Astrocyte (in vitro differentiated cells and primary cell): Measurements from ENCODE around the gene P2RX5.

Source experiments
- EZH2 ChIP-seq: IDR thresholded peaks from 2 replicates; pipeline ENCODE4 v1.6.1; 2012; ENCODE audit warnings: mild to moderate bottlenecking, low read length, inconsistent platforms; ENCODE audit not compliant: insufficient read depth
- TF ChIP-seq, protein P1 (sequence below): IDR thresholded peaks from 2 replicates; pipeline ENCODE4 v1.5.1; 2011; ENCODE audit warnings: low read depth, mild to moderate bottlenecking, inconsistent platforms, low read length, moderate library complexity; ENCODE audit not compliant: insufficient read depth

DNA sequence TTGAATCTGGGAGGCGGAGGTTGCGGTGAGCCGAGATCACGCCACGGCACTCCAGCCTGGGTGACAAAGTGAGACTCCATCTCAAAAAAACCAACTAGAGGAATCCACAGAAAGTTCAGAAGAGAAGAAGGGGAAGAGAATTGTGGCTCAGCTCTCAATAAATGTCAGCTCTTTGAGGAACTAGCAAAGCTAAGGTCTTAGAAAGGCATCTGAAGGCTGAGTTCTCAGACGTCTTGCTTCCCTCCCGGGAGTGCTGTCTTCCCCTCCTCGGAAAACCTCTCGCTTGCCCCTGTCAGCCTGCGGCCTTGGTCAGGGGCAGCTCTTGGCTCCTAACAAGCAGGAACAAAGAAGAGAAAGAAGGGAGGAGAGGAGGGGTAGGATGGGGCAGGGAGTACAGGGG lies 65.2 kb downstream of the P2RX5 start:
- TF ChIP-seq, protein P1, sequence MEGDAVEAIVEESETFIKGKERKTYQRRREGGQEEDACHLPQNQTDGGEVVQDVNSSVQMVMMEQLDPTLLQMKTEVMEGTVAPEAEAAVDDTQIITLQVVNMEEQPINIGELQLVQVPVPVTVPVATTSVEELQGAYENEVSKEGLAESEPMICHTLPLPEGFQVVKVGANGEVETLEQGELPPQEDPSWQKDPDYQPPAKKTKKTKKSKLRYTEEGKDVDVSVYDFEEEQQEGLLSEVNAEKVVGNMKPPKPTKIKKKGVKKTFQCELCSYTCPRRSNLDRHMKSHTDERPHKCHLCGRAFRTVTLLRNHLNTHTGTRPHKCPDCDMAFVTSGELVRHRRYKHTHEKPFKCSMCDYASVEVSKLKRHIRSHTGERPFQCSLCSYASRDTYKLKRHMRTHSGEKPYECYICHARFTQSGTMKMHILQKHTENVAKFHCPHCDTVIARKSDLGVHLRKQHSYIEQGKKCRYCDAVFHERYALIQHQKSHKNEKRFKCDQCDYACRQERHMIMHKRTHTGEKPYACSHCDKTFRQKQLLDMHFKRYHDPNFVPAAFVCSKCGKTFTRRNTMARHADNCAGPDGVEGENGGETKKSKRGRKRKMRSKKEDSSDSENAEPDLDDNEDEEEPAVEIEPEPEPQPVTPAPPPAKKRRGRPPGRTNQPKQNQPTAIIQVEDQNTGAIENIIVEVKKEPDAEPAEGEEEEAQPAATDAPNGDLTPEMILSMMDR, result no peak
- TF ChIP-seq EZH2, result no peak
